Keratinocyte (primary cell): Measurements from ENCODE around the gene OPN4. TPM values are rescaled to one million over a fixed set of nuclear protein-coding genes. Genes with fewer than 3 reads are reported as not detected.

Source experiments
- DNase-seq: peaks from one replicate; pipeline ENCODE4 v3.0.0-alpha.2; 2011; ENCODE audit warnings: low read depth, missing footprints, low spot score
- FAIRE-seq: peaks from 2 replicates; lab custom pipeline; 2011; peaks lifted over from hg19 to GRCh38; lab: Jason Lieb, UNC
- H2AFZ ChIP-seq: 2 replicates; pipeline ENCODE4 v1.6.0; 2012; ENCODE audit warnings: low read length, control low read depth, inconsistent platforms; ENCODE audit not compliant: control insufficient read depth
- H3K27ac ChIP-seq: 2 replicates; pipeline ENCODE4 v1.5.1; 2011; ENCODE audit warnings: low read length; ENCODE audit not compliant: control insufficient read depth, insufficient read depth
- H3K27me3 ChIP-seq: 3 replicates; pipeline ENCODE4 v1.6.0; 2011; ENCODE audit warnings: low read length; ENCODE audit not compliant: control insufficient read depth, insufficient read depth; ENCODE audit errors: extremely low read depth
- H3K36me3 ChIP-seq, 2 experiments: 2 replicates in 1 of 2; 3 replicates in 1 of 2; pipeline ENCODE4 v1.5.1; 2011; ENCODE audit warnings: low read length in 2 of 2, mild to moderate bottlenecking in 1 of 2; ENCODE audit not compliant: control insufficient read depth in 2 of 2, insufficient read depth in 2 of 2; ENCODE audit errors: extremely low read depth in 1 of 2
- H3K4me1 ChIP-seq: 3 replicates; pipeline ENCODE4 v1.5.1; 2011; ENCODE audit warnings: low read length; ENCODE audit not compliant: control insufficient read depth, insufficient read depth; ENCODE audit errors: extremely low read depth
- H3K4me2 ChIP-seq: 3 replicates; pipeline ENCODE4 v1.6.0; 2011; ENCODE audit warnings: low read depth, low read length; ENCODE audit not compliant: control insufficient read depth, insufficient read depth; ENCODE audit errors: extremely low read depth
- H3K4me3 ChIP-seq, 3 experiments: fragments of 200-600 bp in 1 of 3; sonication (generic) in 1 of 3; 2 replicates in 2 of 3; 3 replicates in 1 of 3; pipeline ENCODE4 v1.5.1; 2011 to 2016; ENCODE audit warnings: low read length in 3 of 3, mild to moderate bottlenecking in 3 of 3, control low read depth in 2 of 3, inconsistent platforms in 1 of 3, low read depth in 1 of 3, mixed read lengths in 1 of 3, mixed run types in 1 of 3, moderate library complexity in 1 of 3; ENCODE audit not compliant: control insufficient read depth in 2 of 3, insufficient read depth in 2 of 3; ENCODE audit errors: extremely low read depth in 1 of 3
- H3K79me2 ChIP-seq: 2 replicates; pipeline ENCODE4 v1.6.0; 2012; ENCODE audit warnings: low read length; ENCODE audit not compliant: control insufficient read depth, insufficient read depth
- H3K9ac ChIP-seq: 3 replicates; pipeline ENCODE4 v1.6.0; 2011; ENCODE audit warnings: low read length; ENCODE audit not compliant: control insufficient read depth, insufficient read depth; ENCODE audit errors: extremely low read depth
- H3K9me1 ChIP-seq: 3 replicates; pipeline ENCODE4 v1.6.0; 2011; ENCODE audit warnings: low read length; ENCODE audit not compliant: control insufficient read depth, insufficient read depth; ENCODE audit errors: extremely low read depth
- H3K9me3 ChIP-seq: 2 replicates; pipeline ENCODE4 v1.5.1; 2012; ENCODE audit warnings: low read depth, low read length; ENCODE audit not compliant: control insufficient read depth
- H4K20me1 ChIP-seq: 3 replicates; pipeline ENCODE4 v1.6.0; 2011; ENCODE audit warnings: low read length; ENCODE audit not compliant: control insufficient read depth, insufficient read depth; ENCODE audit errors: extremely low read depth
- EZH2 ChIP-seq: IDR thresholded peaks from one replicate; pipeline ENCODE4 v1.6.1; 2012; ENCODE audit warnings: inconsistent platforms, mild to moderate bottlenecking, low read length, moderate library complexity
- dilution Hi-C: fragments of 300-500 bp; cut with MboI; formaldehyde crosslinking; loops from one replicate; pipeline ENCODE4 v1.7.0; 2020; ENCODE audit warnings: low sequenced_read_pairs; ENCODE audit not compliant: extremely low pct_ligation_motif_present
- polyA plus RNA-seq, 5 experiments: library from polyadenylated mRNA; depleted of rRNA in 3 of 5; stranded (reverse) in 3 of 5; stranded (forward) in 1 of 5; unstranded in 1 of 5; fragments of >200 nt; gene quantifications; 1 replicate in 1 of 5; 2 replicates in 3 of 5; 3 replicates in 1 of 5; pipeline versions ENCODE4 v1.2.1 to v1.2.3, GENCODE V29; 2011 to 2012; ENCODE audit warnings: missing spikeins in 2 of 5, low read depth in 1 of 5, low replicate concordance in 1 of 5
- TF ChIP-seq, protein P1 (sequence below), 3 experiments: IDR thresholded peaks in 1 of 3; conservative IDR thresholded peaks in 1 of 3; optimal IDR thresholded peaks in 1 of 3; 2 replicates in 2 of 3; 3 replicates in 1 of 3; pipeline versions ENCODE3 to v1.5.1; 2011; ENCODE audit warnings: low read length in 3 of 3, mild to moderate bottlenecking in 3 of 3, moderate library complexity in 2 of 3, control low read depth in 1 of 3, inconsistent platforms in 1 of 3; ENCODE audit not compliant: insufficient read depth in 2 of 3; ENCODE audit errors: extremely low read depth in 1 of 3

Gene OPN4
- polyA plus RNA-seq, 1 donor (not counting 4 experiments of a cell fraction or from before 2014, with no cell fraction given), result not detected

DNA sequence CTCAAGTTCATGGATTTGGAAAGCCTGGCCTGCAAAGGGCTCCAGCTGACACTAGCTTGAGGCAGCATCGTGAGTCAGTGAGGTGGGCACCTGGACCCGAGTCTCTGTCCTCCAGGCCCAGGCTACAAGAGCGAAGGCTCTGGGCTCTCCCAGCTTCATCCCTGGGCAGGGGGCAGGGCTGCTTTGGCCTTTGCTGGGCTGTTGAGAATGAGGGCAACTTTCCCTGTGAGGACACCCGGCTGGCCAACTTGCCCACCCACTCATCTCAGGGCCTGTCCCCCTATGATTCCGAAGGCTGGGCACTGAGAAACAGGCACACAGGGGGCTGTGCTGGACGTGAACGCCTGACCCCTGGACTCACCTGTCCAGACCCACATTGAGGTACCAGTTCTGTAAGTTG is 38.3 kb downstream of the OPN4 start:
- H3K36me3 ChIP-seq, result no peaks in the 10 kb centered on the region
- DNase-seq (no peak), FAIRE-seq (no peak)

DNA sequence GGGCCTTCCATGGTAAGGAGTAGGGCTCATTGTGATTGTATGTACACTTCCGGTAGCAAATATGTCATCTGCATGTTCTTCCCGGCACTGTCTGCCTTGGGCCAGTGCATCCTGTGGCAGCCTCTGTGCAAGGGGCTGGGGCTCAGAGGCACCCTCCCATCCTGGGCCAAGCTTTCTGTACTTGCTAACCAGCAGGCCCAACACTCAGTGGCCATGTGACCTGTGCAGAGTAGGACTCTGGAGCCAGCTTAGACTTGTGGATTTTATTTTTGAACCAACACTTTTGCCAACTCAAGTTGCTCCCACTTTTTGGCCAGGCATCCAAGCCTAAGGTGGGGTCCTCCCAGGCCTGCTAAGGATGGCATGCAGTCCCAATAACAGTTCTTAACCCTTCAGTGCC is 38.9 kb downstream of the OPN4 start:
- no peak for DNase-seq
- Histone ChIP-seq H4K20me1 (no peaks in the 10 kb centered on the region), H3K9me1 (no peaks in the 10 kb centered on the region), H3K4me1 (no peaks in the 10 kb centered on the region), H3K79me2 (no peaks in the 10 kb centered on the region), H3K27ac (no peak overlapping the region), H3K4me2 (no peak overlapping the region), H3K36me3 (no peaks in the 10 kb centered on the region), H3K4me3 (no peak overlapping the region), H3K27me3 (peaks cover 19% of the 10 kb centered on the region), H3K9ac (no peak overlapping the region), H3K9me3 (no peaks in the 10 kb centered on the region), H2AFZ (no peak overlapping the region)
- dilution Hi-C loops, result no loop called here
- no peak for TF ChIP-seq EZH2
- TF ChIP-seq, protein P1, sequence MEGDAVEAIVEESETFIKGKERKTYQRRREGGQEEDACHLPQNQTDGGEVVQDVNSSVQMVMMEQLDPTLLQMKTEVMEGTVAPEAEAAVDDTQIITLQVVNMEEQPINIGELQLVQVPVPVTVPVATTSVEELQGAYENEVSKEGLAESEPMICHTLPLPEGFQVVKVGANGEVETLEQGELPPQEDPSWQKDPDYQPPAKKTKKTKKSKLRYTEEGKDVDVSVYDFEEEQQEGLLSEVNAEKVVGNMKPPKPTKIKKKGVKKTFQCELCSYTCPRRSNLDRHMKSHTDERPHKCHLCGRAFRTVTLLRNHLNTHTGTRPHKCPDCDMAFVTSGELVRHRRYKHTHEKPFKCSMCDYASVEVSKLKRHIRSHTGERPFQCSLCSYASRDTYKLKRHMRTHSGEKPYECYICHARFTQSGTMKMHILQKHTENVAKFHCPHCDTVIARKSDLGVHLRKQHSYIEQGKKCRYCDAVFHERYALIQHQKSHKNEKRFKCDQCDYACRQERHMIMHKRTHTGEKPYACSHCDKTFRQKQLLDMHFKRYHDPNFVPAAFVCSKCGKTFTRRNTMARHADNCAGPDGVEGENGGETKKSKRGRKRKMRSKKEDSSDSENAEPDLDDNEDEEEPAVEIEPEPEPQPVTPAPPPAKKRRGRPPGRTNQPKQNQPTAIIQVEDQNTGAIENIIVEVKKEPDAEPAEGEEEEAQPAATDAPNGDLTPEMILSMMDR (optimal IDR thresholded peaks at IDR 0.05 in 1 of 3, IDR thresholded peaks at IDR 0.05 in 1 of 3, conservative IDR thresholded peaks at IDR 0.05 in 1 of 3; ENCODE audit: extremely low read depth in 1 of 3, insufficient read depth in 2 of 3, low read length in 3 of 3), result no peak
- FAIRE-seq, result no peak

More for the DNA sequence above, 38.3 kb downstream of the OPN4 start:
- Histone ChIP-seq H3K27me3 (peaks cover 19% of the 10 kb centered on the region), H2AFZ (no peak overlapping the region), H3K9me1 (no peaks in the 10 kb centered on the region), H3K4me2 (no peak overlapping the region), H3K79me2 (no peaks in the 10 kb centered on the region), H3K4me3 (no peak overlapping the region), H3K4me1 (no peaks in the 10 kb centered on the region), H3K9ac (no peak overlapping the region), H3K27ac (no peak overlapping the region), H3K9me3 (no peaks in the 10 kb centered on the region), H4K20me1 (no peaks in the 10 kb centered on the region)
- TF ChIP-seq EZH2, result no peak
- TF ChIP-seq, protein P1 (optimal IDR thresholded peaks at IDR 0.05 in 1 of 3, IDR thresholded peaks at IDR 0.05 in 1 of 3, conservative IDR thresholded peaks at IDR 0.05 in 1 of 3; ENCODE audit: extremely low read depth in 1 of 3, insufficient read depth in 2 of 3, low read length in 3 of 3), result no peak
- dilution Hi-C loops, result no loop called here
